DMS114 treated with DMSO at 0.1 percent for 48 hours (cell line): ENCODE measurements around the gene TMEM238.
"Not testable (repeated sequence)": the region's sequence is repeated elsewhere in the genome, so short reads cannot be mapped to it uniquely, and the experiment has no call there.

Experiments used
- DNase-seq: peaks from one replicate; lab custom pipeline; 2025; ENCODE audit not compliant: unreplicated experiment; lab: John Stamatoyannopoulos, UW

Gene TMEM238

GRCh38 chr19:55341171-55341588 lies 42.9 kb downstream of the TMEM238 start:
- DNase-seq, result no peak

GRCh38 chr19:55340784-55341147 lies 43.3 kb downstream of the TMEM238 start:
- DNase-seq, result no peak

- DNase-seq, result no peak
These were observed 44.0 kb downstream of the TMEM238 start for GRCh38 chr19:55339889-55340783.

- DNase-seq, result peak; percentile 100
These were observed 44.8 kb downstream of the TMEM238 start, which contains the start of gene KMT5C for GRCh38 chr19:55339105-55339888. Gene KMT5C, plus strand, starts transcription at chr19:55339876. Its CDS starts 2,061 bp downstream, at chr19:55341937.

- no peak for DNase-seq
These were observed 48.0 kb downstream of the TMEM238 start for GRCh38 chr19:55336101-55336500.

GRCh38 chr19:55333870-55334269 lies 50.2 kb downstream of the TMEM238 start:
- DNase-seq, result no peak

GRCh38 chr19:55329791-55330190 lies 54.3 kb downstream of the TMEM238 start:
- DNase-seq, result not testable (repeated sequence)
